Adrenal gland (tissue), 12 donors: Measurements from ENCODE around the gene UST. TPM values are rescaled to one million over a fixed set of nuclear protein-coding genes. Genes with fewer than 3 reads are reported as not detected.
"Not testable (repeated sequence)": the region's sequence is repeated elsewhere in the genome, so short reads cannot be mapped to it uniquely, and the experiment has no call there.

Experiments used
- DNase-seq, 7 donors: peaks; one replicate each; pipeline ENCODE4 v3.0.0-alpha.2; 2019 to 2020
- H3K27ac ChIP-seq, 5 donors: fragments of 200-600 bp; sonication (generic) in 4 of 5; 1 replicate in 3 of 5; 2 replicates in 2 of 5; pipeline versions ENCODE4 v1.5.1 to v1.8.0; 2016 to 2020; ENCODE audit warnings: mild to moderate bottlenecking in 1 of 5
- H3K27me3 ChIP-seq: fragments of 200-600 bp; 2 replicates; pipeline ENCODE4 v1.8.0; 2021
- H3K36me3 ChIP-seq, 2 donors: fragments of 200-600 bp; replicated peaks in 1 of 2; 1 replicate in 1 of 2; 2 replicates in 1 of 2; pipeline versions ENCODE4 v1.5.1 to v1.8.0; 2018 to 2022
- H3K4me1 ChIP-seq, 2 donors: fragments of 200-600 bp; replicated peaks in 1 of 2; 1 replicate in 1 of 2; 2 replicates in 1 of 2; pipeline versions ENCODE4 v1.5.1 to v1.8.0; 2018 to 2021
- H3K4me3 ChIP-seq, 4 donors: fragments of 200-600 bp; sonication (generic) in 3 of 4; one replicate each; pipeline ENCODE4 v1.5.1; 2016 to 2018
- H3K9me3 ChIP-seq, 3 donors: fragments of 200-600 bp; sonication (generic) in 1 of 3; replicated peaks in 1 of 3; 1 replicate in 2 of 3; 2 replicates in 1 of 3; pipeline versions ENCODE4 v1.5.1 to v1.8.0; 2016 to 2021
- CTCF ChIP-seq, 6 experiments: fragments of 450-650 bp in 4 of 6; fragments of 200-600 bp in 2 of 6; sonication (generic) in 1 of 6; IDR thresholded peaks; 1 replicate in 5 of 6; 2 replicates in 1 of 6; pipeline versions ENCODE4 v1.5.1 to v1.8.0; 2016 to 2021; ENCODE audit warnings: antibody characterized with exemption in 6 of 6, mild to moderate bottlenecking in 2 of 6, moderate library complexity in 1 of 6
- POLR2A ChIP-seq, 2 donors: fragments of 450-650 bp; IDR thresholded peaks; one replicate each; pipeline ENCODE4 v1.6.1; 2017; ENCODE audit warnings: antibody characterized with exemption in 2 of 2, mild to moderate bottlenecking in 2 of 2, moderate library complexity in 1 of 2
- WGBS, 4 donors: extraction: QIAGEN DNeasy Blood & Tissue Kit in 2 of 4; methylation state at CpG; one replicate each; pipeline versions ENCODE4 v1.1.5 to v1.1.7; 2013 to 2017; 5-methylcytosine and 5-hydroxymethylcytosine counted together
- intact Hi-C, 2 donors: fragments of 100-400 bp; cut with DNase I; formaldehyde crosslinking; loops; one replicate each; pipeline versions ENCODE4 v1.14.1 to v1.15.0; 2022 to 2023
- polyA plus RNA-seq, 3 donors: library from polyadenylated mRNA; stranded (reverse); fragments of 200-250 nt in 2 of 3; fragments of 350-450 nt in 1 of 3; fragmentation: Illumina TruSeq in 1 of 3; extraction: RNeasy Lipid Tissue Mini Kit (QIAGEN cat#74804) in 1 of 3; gene quantifications; one replicate each; pipeline ENCODE4 v1.2.3, GENCODE V29; 2013 to 2014
- total RNA-seq, 9 donors: library from RNA; depleted of rRNA in 4 of 9; stranded (reverse); fragments of >200 nt in 4 of 9; fragments of 120-200 nt in 1 of 9; fragmentation: NEBNext Ultra II Directional in 1 of 9; extraction: Animal tissue kit (Norgen Biotek cat#: 25700) in 1 of 9; gene quantifications; one replicate each; pipeline versions ENCODE4 v1.1.0 to v1.2.4, GENCODE V29; 2013 to 2023
- donor health status: healthy with polysubstance abuse.
- donor health status: Bipolar disorder and iron deficiency.
- donor health status: DM: yes; HTN: yes; CAD: no.
- donor health status: DM: no; HTN: no; CAD: no.
- donor health status: DM: no; HTN: no; CAD: no.
- donor health status: DM: yes; HTN: yes; CAD: no.

UST gene
- total and polyA plus RNA-seq, 12 donors, result 5.9 to 37.4 (median 18.3) TPM

GRCh38 chr6:148846778-148847761, 100.2 kb downstream of the UST start:
- WGBS, 4 donors, result 52 to 66% (median 53%) methylated on average over 3 to 4 of the region's 4 CpGs
- H3K4me1 ChIP-seq, result peaks cover 14 to 21% of the 10 kb centered on the region in 2 donors
- no peak for TF ChIP-seq POLR2A (IDR thresholded peaks at IDR 0.05)
- no peak for TF ChIP-seq CTCF (IDR thresholded peaks at IDR 0.05)
- H3K9me3 ChIP-seq, result no peaks in the 10 kb centered on the region
- H3K36me3 ChIP-seq, result no peaks in the 10 kb centered on the region
- intact Hi-C loops, result no loop called here
- H3K4me3 ChIP-seq, result no peak overlapping the region
- no peaks in the 10 kb centered on the region for H3K27me3 ChIP-seq
- H3K27ac ChIP-seq, result peak overlapping the region in 1 of 5 donors; percentile 64
- peak in 4 of 7 donors; percentile 26 to 31 (median 28) for DNase-seq

GRCh38 chr6:148848915-148849314, 102.1 kb downstream of the UST start:
- no peak overlapping the region for H3K4me3 ChIP-seq
- TF ChIP-seq POLR2A (IDR thresholded peaks at IDR 0.05), result no peak
- TF ChIP-seq CTCF (IDR thresholded peaks at IDR 0.05), result no peak
- no peak overlapping the region for H3K27ac ChIP-seq
- intact Hi-C loops, result no loop called here
- 68 to 84% (median 74%) methylated on average over 4 of the region's 4 CpGs for WGBS, 4 donors
- no peaks in the 10 kb centered on the region for H3K9me3 ChIP-seq
- peaks cover 14 to 21% of the 10 kb centered on the region in 2 donors for H3K4me1 ChIP-seq
- H3K36me3 ChIP-seq, result no peaks in the 10 kb centered on the region
- no peaks in the 10 kb centered on the region for H3K27me3 ChIP-seq
- peak in 5 of 7 donors; percentile 23 to 50 (median 30) for DNase-seq

GRCh38 chr6:148849449-148849848, 102.6 kb downstream of the UST start:
- H3K4me3 ChIP-seq, intact Hi-C loops, H3K9me3 ChIP-seq, H3K27ac ChIP-seq, H3K36me3 ChIP-seq, H3K27me3 ChIP-seq, DNase-seq: not testable (repeated sequence)
- WGBS, 4 donors, result 56 to 66% (median 61%) methylated on average over 5 of the region's 5 CpGs
- H3K4me1 ChIP-seq, result peaks cover 14 to 27% of the 10 kb centered on the region in 2 donors

- 94 to 100% (median 96%) methylated on average over 3 of the region's 3 CpGs for WGBS, 4 donors
- no peaks in the 10 kb centered on the region for H3K9me3 ChIP-seq
- no peak overlapping the region for H3K4me3 ChIP-seq
- intact Hi-C loops, result no loop called here
- no peak for DNase-seq
- no peak for TF ChIP-seq CTCF (IDR thresholded peaks at IDR 0.05)
- no peak for TF ChIP-seq POLR2A (IDR thresholded peaks at IDR 0.05)
- no peak overlapping the region for H3K27ac ChIP-seq
- no peaks in the 10 kb centered on the region for H3K27me3 ChIP-seq
- no peaks in the 10 kb centered on the region for H3K36me3 ChIP-seq
- peaks cover 14 to 28% of the 10 kb centered on the region in 2 donors for H3K4me1 ChIP-seq
These were observed 104.1 kb downstream of the UST start for GRCh38 chr6:148850964-148851363.
